Vagina (tissue), 2 donors: ENCODE measurements around the gene PAPPA2.

Experiments
- CTCF ChIP-seq, 3 experiments: fragments of 450-650 bp in 2 of 3; fragments of 200-600 bp in 1 of 3; sonication (generic) in 1 of 3; IDR thresholded peaks; one replicate each; pipeline ENCODE4 v1.5.1; 2017 to 2019; ENCODE audit warnings: antibody characterized with exemption in 3 of 3, mild to moderate bottlenecking in 2 of 3, moderate library complexity in 2 of 3
- POLR2A ChIP-seq, 2 donors: fragments of 450-650 bp; IDR thresholded peaks; one replicate each; pipeline ENCODE4 v1.6.1; 2017; ENCODE audit warnings: antibody characterized with exemption in 2 of 2, mild to moderate bottlenecking in 2 of 2, moderate library complexity in 2 of 2
- POLR2AphosphoS5 ChIP-seq, 2 donors: sonication (generic); formaldehyde crosslinking; IDR thresholded peaks; one replicate each; pipeline ENCODE4 v1.9.0; 2017; ENCODE audit warnings: antibody characterized with exemption in 2 of 2, mild to moderate bottlenecking in 2 of 2, low read depth in 1 of 2; ENCODE audit not compliant: insufficient read depth in 1 of 2

- TF ChIP-seq POLR2A (IDR thresholded peaks at IDR 0.05) (no peak), CTCF (IDR thresholded peaks at IDR 0.05) (peak; percentile 46 to 88 (median 76)), POLR2AphosphoS5 (IDR thresholded peaks at IDR 0.05; ENCODE audit: insufficient read depth in 1 of 2, low read depth in 1 of 2) (no peak)
Measured at GRCh38 chr1:176559878-176560277, 96.9 kb downstream of the PAPPA2 start.
